ELR (cell line): ENCODE results near the gene DNAH7.
"Not testable (repeated sequence)": the region's sequence is repeated elsewhere in the genome, so short reads cannot be mapped to it uniquely, and the experiment has no call there.

ENCODE experiments used
- DNase-seq: peaks from one replicate; pipeline ENCODE4 v3.0.0-alpha.2; 2015; ENCODE audit warnings: low read depth

The DNAH7 gene

GRCh38 chr2:196068271-196069209 lies at the start of gene DNAH7:
Gene DNAH7, minus strand, starts transcription at chr2:196068837. Its CDS starts 126 bp downstream, at chr2:196068711.
- peak; percentile 90 for DNase-seq

- no peak for DNase-seq
Observed at GRCh38 chr2:196117214-196117705, 48.6 kb upstream of the DNAH7 start.

GRCh38 chr2:196113061-196113974 lies 44.7 kb upstream of the DNAH7 start:
- peak; percentile 75 for DNase-seq

- peak; percentile 90 for DNase-seq
Observed at GRCh38 chr2:196112418-196113034, 43.9 kb upstream of the DNAH7 start.

GRCh38 chr2:196108604-196109003 lies 40.0 kb upstream of the DNAH7 start:
- no peak for DNase-seq

- no peak for DNase-seq
Observed at GRCh38 chr2:196105951-196106350, 37.3 kb upstream of the DNAH7 start.

- DNase-seq = no peak
Observed at GRCh38 chr2:196104066-196104465, 35.4 kb upstream of the DNAH7 start.

GRCh38 chr2:196103626-196104025 lies 35.0 kb upstream of the DNAH7 start:
- no peak for DNase-seq

GRCh38 chr2:196101325-196101991 lies 32.8 kb upstream of the DNAH7 start:
- peak; percentile 17 for DNase-seq

- DNase-seq = no peak
Observed at GRCh38 chr2:196099916-196100315, 31.3 kb upstream of the DNAH7 start.

GRCh38 chr2:196097864-196098660 lies 29.4 kb upstream of the DNAH7 start:
- no peak for DNase-seq

GRCh38 chr2:196096982-196097745 lies 28.5 kb upstream of the DNAH7 start:
- no peak for DNase-seq

GRCh38 chr2:196096264-196096663 lies 27.6 kb upstream of the DNAH7 start:
- DNase-seq = no peak

GRCh38 chr2:196089448-196089847 lies 20.8 kb upstream of the DNAH7 start:
- not testable (repeated sequence) for DNase-seq

GRCh38 chr2:196088203-196088602 lies 19.6 kb upstream of the DNAH7 start:
- DNase-seq = no peak

GRCh38 chr2:196086517-196087368 lies 18.1 kb upstream of the DNAH7 start:
- DNase-seq = no peak

- DNase-seq = no peak
Observed at GRCh38 chr2:196083601-196084000, 15.0 kb upstream of the DNAH7 start.

- DNase-seq = no peak
Observed at GRCh38 chr2:196080526-196080925, 11.9 kb upstream of the DNAH7 start.

GRCh38 chr2:196079052-196079451 lies 10.4 kb upstream of the DNAH7 start:
- no peak for DNase-seq
